Measurements from ENCODE around the gene MDFIC. TPM values are rescaled to one million over a fixed set of nuclear protein-coding genes. Genes with fewer than 3 reads are reported as not detected.
A peak's percentile ranks its signal among the peaks of the same experiment; 100 is the strongest.

The MDFIC gene
- polyA plus RNA-seq, 1 donor (not counting 4 experiments of a cell fraction or from before 2014, with no cell fraction given): 8.5 TPM

GRCh38 chr7:114957444-114957843 lies 35.5 kb downstream of the MDFIC start:
- no peaks in the 10 kb centered on the region for H4K20me1 ChIP-seq (ENCODE audit: control insufficient read depth, extremely low read depth, insufficient read depth, low read length)
- H3K4me1 ChIP-seq (ENCODE audit: control insufficient read depth, extremely low read depth, insufficient read depth, low read length): no peaks in the 10 kb centered on the region
- no peaks in the 10 kb centered on the region for H3K9me3 ChIP-seq (ENCODE audit: control insufficient read depth, low read depth, low read length)
- no peaks in the 10 kb centered on the region for H3K36me3 ChIP-seq (ENCODE audit: control insufficient read depth in 2 of 2, extremely low read depth in 1 of 2, insufficient read depth in 2 of 2, low read length in 2 of 2)
- no peaks in the 10 kb centered on the region for H3K79me2 ChIP-seq (ENCODE audit: control insufficient read depth, insufficient read depth, low read length)
- dilution Hi-C loops (cut with MboI; ENCODE audit: extremely low pct_ligation_motif_present, low sequenced_read_pairs): no loop called here
- no peak for TF ChIP-seq EZH2 (IDR thresholded peaks at IDR 0.05; ENCODE audit: low read length)
- TF ChIP-seq CTCF (optimal IDR thresholded peaks at IDR 0.05 in 1 of 3, IDR thresholded peaks at IDR 0.05 in 1 of 3, conservative IDR thresholded peaks at IDR 0.05 in 1 of 3; ENCODE audit: extremely low read depth in 1 of 3, insufficient read depth in 2 of 3, low read length in 3 of 3): no peak
- no peaks in the 10 kb centered on the region for H3K27me3 ChIP-seq (ENCODE audit: control insufficient read depth, extremely low read depth, insufficient read depth, low read length)
- H3K9me1 ChIP-seq (ENCODE audit: control insufficient read depth, extremely low read depth, insufficient read depth, low read length): no peaks in the 10 kb centered on the region
- H3K4me2 ChIP-seq (ENCODE audit: control insufficient read depth, extremely low read depth, insufficient read depth, low read depth, low read length): no peak overlapping the region
- H2AFZ ChIP-seq (ENCODE audit: control insufficient read depth, low read length): no peak overlapping the region
- H3K27ac ChIP-seq (ENCODE audit: control insufficient read depth, insufficient read depth, low read length): no peak overlapping the region
- no peak overlapping the region for H3K9ac ChIP-seq (ENCODE audit: control insufficient read depth, extremely low read depth, insufficient read depth, low read length)
- H3K4me3 ChIP-seq (ENCODE audit: control insufficient read depth in 2 of 3, extremely low read depth in 1 of 3, insufficient read depth in 2 of 3, low read depth in 1 of 3, low read length in 3 of 3): no peak overlapping the region
- DNase-seq (ENCODE audit: low read depth, low spot score): no peak
- FAIRE-seq: no peak

DNA sequence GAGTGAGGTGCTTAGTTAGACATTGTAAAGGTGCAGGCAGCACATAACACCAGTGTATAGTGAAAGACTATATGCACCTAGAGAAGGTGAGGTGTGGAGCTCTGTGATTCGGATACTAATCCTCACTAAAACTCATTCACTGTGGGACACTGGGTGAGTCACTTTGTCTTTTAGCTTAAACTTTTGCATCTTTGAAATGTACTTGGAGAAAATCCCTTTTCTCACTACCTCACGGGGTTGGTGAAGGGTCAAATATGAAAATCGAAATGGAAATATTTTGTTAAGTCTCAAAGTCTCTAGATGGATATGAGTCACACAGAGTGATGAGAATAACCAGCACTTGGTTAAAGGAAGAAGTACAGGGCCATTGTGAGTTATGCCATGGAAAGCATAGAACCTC lies 38.0 kb downstream of the MDFIC start:
- no peak overlapping the region for H3K27ac ChIP-seq (ENCODE audit: control insufficient read depth, insufficient read depth, low read length)
- no peak overlapping the region for H3K4me2 ChIP-seq (ENCODE audit: control insufficient read depth, extremely low read depth, insufficient read depth, low read depth, low read length)
- DNase-seq (ENCODE audit: low read depth, low spot score) (no peak), FAIRE-seq (peak; percentile 51)
- no peak overlapping the region for H2AFZ ChIP-seq (ENCODE audit: control insufficient read depth, low read length)
- no peak for TF ChIP-seq CTCF (optimal IDR thresholded peaks at IDR 0.05 in 1 of 3, IDR thresholded peaks at IDR 0.05 in 1 of 3, conservative IDR thresholded peaks at IDR 0.05 in 1 of 3; ENCODE audit: extremely low read depth in 1 of 3, insufficient read depth in 2 of 3, low read length in 3 of 3)
- TF ChIP-seq EZH2 (IDR thresholded peaks at IDR 0.05; ENCODE audit: low read length): no peak
- H3K9ac ChIP-seq (ENCODE audit: control insufficient read depth, extremely low read depth, insufficient read depth, low read length): no peak overlapping the region
- dilution Hi-C loops (cut with MboI; ENCODE audit: extremely low pct_ligation_motif_present, low sequenced_read_pairs): no loop called here
- H3K79me2 ChIP-seq (ENCODE audit: control insufficient read depth, insufficient read depth, low read length): no peaks in the 10 kb centered on the region
- no peaks in the 10 kb centered on the region for H4K20me1 ChIP-seq (ENCODE audit: control insufficient read depth, extremely low read depth, insufficient read depth, low read length)
- no peaks in the 10 kb centered on the region for H3K9me1 ChIP-seq (ENCODE audit: control insufficient read depth, extremely low read depth, insufficient read depth, low read length)
- H3K36me3 ChIP-seq (ENCODE audit: control insufficient read depth in 2 of 2, extremely low read depth in 1 of 2, insufficient read depth in 2 of 2, low read length in 2 of 2): no peaks in the 10 kb centered on the region
- H3K4me1 ChIP-seq (ENCODE audit: control insufficient read depth, extremely low read depth, insufficient read depth, low read length): no peaks in the 10 kb centered on the region
- H3K4me3 ChIP-seq (ENCODE audit: control insufficient read depth in 2 of 3, extremely low read depth in 1 of 3, insufficient read depth in 2 of 3, low read depth in 1 of 3, low read length in 3 of 3): no peak overlapping the region
- no peaks in the 10 kb centered on the region for H3K9me3 ChIP-seq (ENCODE audit: control insufficient read depth, low read depth, low read length)
- no peaks in the 10 kb centered on the region for H3K27me3 ChIP-seq (ENCODE audit: control insufficient read depth, extremely low read depth, insufficient read depth, low read length)

Measured in keratinocyte (primary cell).